Uterus (tissue), 4 donors: ENCODE measurements around the gene LTN1. TPM values are rescaled to one million over a fixed set of nuclear protein-coding genes. Genes with fewer than 3 reads are reported as not detected.
"Not testable (repeated sequence)": the region's sequence is repeated elsewhere in the genome, so short reads cannot be mapped to it uniquely, and the experiment has no call there.

Experiments
- DNase-seq, 2 donors: peaks; one replicate each; pipeline ENCODE4 v3.0.0-alpha.2; 2019 to 2020
- H3K27ac ChIP-seq, 2 donors: fragments of 200-600 bp; sonication (generic); 1 replicate in 1 of 2; 2 replicates in 1 of 2; pipeline ENCODE4 v1.5.1; 2016 to 2018
- H3K27me3 ChIP-seq, 2 donors: fragments of 200-600 bp; sonication (generic); one replicate each; pipeline ENCODE4 v1.5.1; 2018 to 2019; ENCODE audit warnings: control low read depth in 1 of 2
- H3K36me3 ChIP-seq, 2 donors: fragments of 200-600 bp; sonication (generic); one replicate each; pipeline ENCODE4 v1.5.1; 2019; ENCODE audit warnings: control low read depth in 1 of 2
- H3K4me1 ChIP-seq, 2 donors: fragments of 200-600 bp; sonication (generic); one replicate each; pipeline ENCODE4 v1.5.1; 2018 to 2019; ENCODE audit warnings: control low read depth in 1 of 2
- H3K4me3 ChIP-seq, 2 donors: fragments of 200-600 bp; sonication (generic); 1 replicate in 1 of 2; 2 replicates in 1 of 2; pipeline ENCODE4 v1.5.1; 2018 to 2019; ENCODE audit warnings: mild to moderate bottlenecking in 1 of 2
- H3K9me3 ChIP-seq, 2 donors: fragments of 200-600 bp; sonication (generic); one replicate each; pipeline ENCODE4 v1.5.1; 2019; ENCODE audit warnings: control low read depth in 1 of 2
- CTCF ChIP-seq, 4 experiments: fragments of 200-600 bp in 2 of 4; fragments of 450-650 bp in 2 of 4; sonication (generic) in 2 of 4; IDR thresholded peaks; one replicate each; pipeline ENCODE4 v1.5.1; 2016 to 2019; ENCODE audit warnings: antibody characterized with exemption in 4 of 4, mild to moderate bottlenecking in 2 of 4, moderate library complexity in 1 of 4
- POLR2A ChIP-seq, 2 donors: fragments of 450-650 bp; IDR thresholded peaks; one replicate each; pipeline ENCODE4 v1.6.1; 2016; ENCODE audit warnings: antibody characterized with exemption in 2 of 2, mild to moderate bottlenecking in 1 of 2, moderate library complexity in 1 of 2
- intact Hi-C: fragments of 100-400 bp; cut with DNase I; formaldehyde crosslinking; loops from one replicate; pipeline ENCODE4 v1.15.1; 2023; ENCODE audit warnings: low total_unique reads
- total RNA-seq, 4 donors: library from RNA; depleted of rRNA in 3 of 4; stranded (reverse); fragments of >200 nt in 3 of 4; gene quantifications; one replicate each; pipeline versions ENCODE4 v1.1.0 to v1.2.4, GENCODE V29; 2014 to 2023
- donor health status: DM: yes; HTN: yes; CAD: no.

The LTN1 gene
- total RNA-seq, 4 donors from 2014 or later, result 13.8 to 61.0 (median 30.6) TPM

- no peaks in the 10 kb centered on the region for H3K27me3 ChIP-seq
- H3K4me1 ChIP-seq, result no peaks in the 10 kb centered on the region
- H3K36me3 ChIP-seq, result no peaks in the 10 kb centered on the region
- H3K4me3 ChIP-seq, result peak overlapping the region; percentile 66 to 78
- no peaks in the 10 kb centered on the region for H3K9me3 ChIP-seq
- peak overlapping the region; percentile 94 to 95 for H3K27ac ChIP-seq
- intact Hi-C loops, result no loop called here
- DNase-seq, result peak; percentile 95 to 96
- TF ChIP-seq POLR2A (IDR thresholded peaks at IDR 0.05), result peak; percentile 84 to 94
- TF ChIP-seq CTCF (IDR thresholded peaks at IDR 0.05), result no peak
These were observed 9.9 kb upstream of the LTN1 start for GRCh38 chr21:29002442-29003144.

GRCh38 chr21:28993293-28993629, 584 bp upstream of the LTN1 start:
- intact Hi-C loops, result no loop called here

GRCh38 chr21:28991861-28992525, 684 bp downstream of the LTN1 start:
- Histone ChIP-seq H3K27me3 (no peaks in the 10 kb centered on the region), H3K36me3 (no peaks in the 10 kb centered on the region), H3K4me3 (peak overlapping the region; percentile 72 to 98), H3K27ac (peak overlapping the region; percentile 70 to 94), H3K9me3 (no peaks in the 10 kb centered on the region), H3K4me1 (no peaks in the 10 kb centered on the region)
- TF ChIP-seq CTCF (IDR thresholded peaks at IDR 0.05) (no peak), POLR2A (IDR thresholded peaks at IDR 0.05) (no peak)
- no peak for DNase-seq
- intact Hi-C loops, result no loop called here

More at GRCh38 chr21:28993293-28993629, 584 bp upstream of the LTN1 start:
- Histone ChIP-seq H3K4me1 (no peaks in the 10 kb centered on the region), H3K9me3 (no peaks in the 10 kb centered on the region), H3K27me3 (no peaks in the 10 kb centered on the region), H3K4me3 (peak overlapping the region; percentile 72 to 98), H3K36me3 (no peaks in the 10 kb centered on the region), H3K27ac (peak overlapping the region; percentile 70 to 94)
- DNase-seq, result no peak
- TF ChIP-seq CTCF (IDR thresholded peaks at IDR 0.05), result no peak
- no peak for TF ChIP-seq POLR2A (IDR thresholded peaks at IDR 0.05)

- H3K27ac ChIP-seq, intact Hi-C loops, H3K36me3 ChIP-seq, H3K27me3 ChIP-seq, H3K4me3 ChIP-seq, DNase-seq, H3K9me3 ChIP-seq, H3K4me1 ChIP-seq: not testable (repeated sequence)
These were observed 4.5 kb downstream of the LTN1 start for GRCh38 chr21:28988146-28988545.

GRCh38 chr21:28986677-28987076, 6.0 kb downstream of the LTN1 start:
- Histone ChIP-seq H3K27me3 (no peaks in the 10 kb centered on the region), H3K9me3 (no peaks in the 10 kb centered on the region), H3K4me3 (no peak overlapping the region), H3K27ac (no peak overlapping the region), H3K36me3 (no peaks in the 10 kb centered on the region), H3K4me1 (no peaks in the 10 kb centered on the region)
- TF ChIP-seq CTCF (IDR thresholded peaks at IDR 0.05) (no peak), POLR2A (IDR thresholded peaks at IDR 0.05) (no peak)
- intact Hi-C loops, result no loop called here
- DNase-seq, result no peak
